GM23248 (cell line): ENCODE results near the gene DLST. TPM values are rescaled to one million over a fixed set of nuclear protein-coding genes. Genes with fewer than 3 reads are reported as not detected.

ENCODE experiments used
- DNase-seq: peaks from one replicate; pipeline ENCODE4 v3.0.0-alpha.2; 2015
- H2AFZ ChIP-seq: fragments of 200-600 bp; sonication (generic); 2 replicates; pipeline ENCODE4 v1.6.1; 2016; ENCODE audit warnings: antibody characterized with exemption
- H3F3A ChIP-seq: fragments of 200-600 bp; sonication (generic); 2 replicates; pipeline ENCODE4 v1.6.1; 2016; ENCODE audit warnings: mild to moderate bottlenecking, antibody characterized with exemption, mixed run types; ENCODE audit not compliant: insufficient read depth
- H3K27ac ChIP-seq: fragments of 200-600 bp; sonication (generic); 2 replicates; pipeline ENCODE4 v1.5.1; 2016; ENCODE audit warnings: mild to moderate bottlenecking
- H3K27me3 ChIP-seq: fragments of 200-600 bp; sonication (generic); replicated peaks from 2 replicates; pipeline ENCODE4 v1.6.1; 2016; ENCODE audit warnings: mild to moderate bottlenecking; ENCODE audit not compliant: insufficient read depth
- H3K36me3 ChIP-seq: fragments of 200-600 bp; sonication (generic); 2 replicates; pipeline ENCODE4 v1.6.1; 2016; ENCODE audit warnings: low read depth, mild to moderate bottlenecking
- H3K4me1 ChIP-seq: fragments of 200-600 bp; sonication (generic); 2 replicates; pipeline ENCODE4 v1.6.1; 2016; ENCODE audit warnings: mild to moderate bottlenecking; ENCODE audit not compliant: insufficient read depth
- H3K4me2 ChIP-seq: fragments of 200-600 bp; sonication (generic); one replicate; pipeline ENCODE4 v1.6.1; 2016; ENCODE audit warnings: mild to moderate bottlenecking; ENCODE audit not compliant: unreplicated experiment
- H3K4me3 ChIP-seq: fragments of 200-600 bp; sonication (generic); 2 replicates; pipeline ENCODE4 v1.5.1; 2016; ENCODE audit warnings: mild to moderate bottlenecking
- H3K79me2 ChIP-seq: fragments of 200-600 bp; sonication (generic); 2 replicates; pipeline ENCODE4 v1.6.1; 2016; ENCODE audit warnings: mild to moderate bottlenecking; ENCODE audit not compliant: insufficient read depth
- H3K9ac ChIP-seq: fragments of 200-600 bp; sonication (generic); 2 replicates; pipeline ENCODE4 v1.6.1; 2016; ENCODE audit warnings: mild to moderate bottlenecking
- H3K9me2 ChIP-seq: fragments of 200-600 bp; sonication (generic); 2 replicates; pipeline ENCODE4 v1.6.1; 2016; ENCODE audit warnings: mixed run types, mild to moderate bottlenecking, moderate library complexity; ENCODE audit not compliant: insufficient read depth
- H3K9me3 ChIP-seq: fragments of 200-600 bp; sonication (generic); one replicate; pipeline ENCODE4 v1.6.1; 2017; ENCODE audit warnings: low read depth
- H4K20me1 ChIP-seq: fragments of 200-600 bp; sonication (generic); 2 replicates; pipeline ENCODE4 v1.6.0; 2016; ENCODE audit not compliant: insufficient read depth
- EZH2 ChIP-seq: fragments of 200-600 bp; sonication (generic); IDR thresholded peaks from 2 replicates; pipeline ENCODE4 v1.6.1; 2018; ENCODE audit warnings: antibody characterized with exemption, mild to moderate bottlenecking; ENCODE audit not compliant: insufficient read depth, poor library complexity, severe bottlenecking
- EZH2phosphoT487 ChIP-seq: fragments of 200-600 bp; sonication (generic); IDR thresholded peaks from 2 replicates; pipeline ENCODE4 v1.6.1; 2018; ENCODE audit warnings: antibody characterized with exemption, moderate library complexity, mild to moderate bottlenecking, low read depth; ENCODE audit not compliant: insufficient read depth
- WGBS, 2 experiments: methylation state at CpG; one replicate each; pipeline ENCODE4 v1.1.6; 2015 to 2017; ENCODE audit warnings: low lambda C conversion rate in 2 of 2, low coverage in 1 of 2; ENCODE audit errors: missing lambda C conversion rate in 2 of 2; 5-methylcytosine and 5-hydroxymethylcytosine counted together
- in situ Hi-C: fragments of 300-500 bp; cut with MboI; formaldehyde crosslinking; loops from 2 replicates; pipeline ENCODE4 v1.15.0; 2020
- polyA plus RNA-seq: library from polyadenylated mRNA; unstranded; fragments of >200 nt; fragmentation: Nextera tagmentation; extraction: Ambion mirVana; gene quantifications from 2 replicates; pipeline ENCODE4 v1.2.1, GENCODE V29; 2016
- total RNA-seq: library from RNA; depleted of rRNA; stranded (reverse); fragments of >200 nt; shearing (Covaris generic); gene quantifications from 2 replicates; pipeline ENCODE4 v1.2.3, GENCODE V29; 2014

DLST gene
- total and polyA plus RNA-seq, 2 experiments from 2014 or later = 11.8 to 60.8 TPM

DNA sequence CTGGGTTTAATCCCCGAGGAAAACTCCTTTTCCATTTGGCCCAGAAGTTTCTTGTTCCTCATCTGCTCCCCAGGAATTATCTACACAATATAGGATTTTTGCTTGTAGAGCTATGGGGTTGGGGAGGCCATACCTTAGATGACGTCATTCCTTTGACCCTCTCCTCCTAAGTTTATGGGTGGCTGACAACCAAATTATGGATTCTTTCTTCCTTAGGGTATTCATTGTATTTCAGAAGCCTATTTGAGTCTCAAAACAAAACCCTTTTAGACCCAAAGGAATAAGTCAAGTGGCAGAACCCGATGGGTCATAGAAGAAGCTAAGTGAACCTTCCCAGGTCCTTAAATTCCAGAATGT lies 20.0 kb upstream of the DLST start:
- WGBS, 2 experiments = 69 to 71% methylated on average over 3 of the region's 3 CpGs

DNA sequence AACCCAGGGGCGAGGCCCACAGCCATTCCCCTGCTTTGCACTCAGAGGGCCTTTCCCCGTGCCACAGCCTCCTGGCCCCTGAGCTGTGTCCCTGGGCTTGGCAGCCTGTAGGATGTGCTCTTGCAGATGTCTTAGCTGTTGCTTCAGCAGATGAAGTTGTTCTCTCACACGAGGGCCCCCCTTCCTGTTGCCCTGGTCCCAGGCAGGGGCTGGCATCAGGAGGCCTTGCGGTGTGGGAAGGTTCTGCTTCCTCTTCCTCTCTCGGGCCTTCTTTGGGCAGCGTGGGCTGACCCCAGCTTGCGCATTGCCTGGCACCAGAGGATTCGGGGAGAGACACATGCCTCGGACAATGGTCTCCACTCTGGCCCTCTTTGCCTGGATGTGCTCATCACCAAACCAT lies 18.4 kb upstream of the DLST start:
- H3K9ac ChIP-seq = no peak overlapping the region
- no peaks in the 10 kb centered on the region for H3K9me2 ChIP-seq
- H3K9me3 ChIP-seq = no peaks in the 10 kb centered on the region
- peaks cover 11% of the 10 kb centered on the region for H3K4me1 ChIP-seq
- in situ Hi-C loops = no loop called here
- H3K36me3 ChIP-seq = no peaks in the 10 kb centered on the region
- no peak overlapping the region for H3K27ac ChIP-seq
- H3K4me3 ChIP-seq = no peak overlapping the region
- TF ChIP-seq EZH2phosphoT487 = no peak
- TF ChIP-seq EZH2 = no peak
- no peaks in the 10 kb centered on the region for H4K20me1 ChIP-seq
- H3K79me2 ChIP-seq = no peaks in the 10 kb centered on the region
- DNase-seq = no peak
- H3K4me2 ChIP-seq = no peak overlapping the region
- peaks cover 13% of the 10 kb centered on the region; the same call in 1 of the 2 replicates for H3F3A ChIP-seq
- no peaks in the 10 kb centered on the region for H3K27me3 ChIP-seq
- no peak overlapping the region for H2AFZ ChIP-seq
- WGBS, 2 experiments = 77 to 91% methylated on average over 8 to 9 of the region's 9 CpGs

More for the DNA sequence above, 20.0 kb upstream of the DLST start:
- H2AFZ ChIP-seq = no peak overlapping the region
- no peak overlapping the region for H3K9ac ChIP-seq
- no peaks in the 10 kb centered on the region for H3K79me2 ChIP-seq
- no peak for DNase-seq
- no peaks in the 10 kb centered on the region for H3K36me3 ChIP-seq
- TF ChIP-seq EZH2phosphoT487 (no peak), EZH2 (no peak)
- in situ Hi-C loops = no loop called here
- no peaks in the 10 kb centered on the region for H4K20me1 ChIP-seq
- H3K9me2 ChIP-seq = no peaks in the 10 kb centered on the region
- peaks cover 12% of the 10 kb centered on the region for H3K4me1 ChIP-seq
- H3K9me3 ChIP-seq = no peaks in the 10 kb centered on the region
- no peak overlapping the region for H3K27ac ChIP-seq
- H3F3A ChIP-seq = peaks cover 16% of the 10 kb centered on the region; the same call in 1 of the 2 replicates
- no peak overlapping the region for H3K4me2 ChIP-seq
- no peaks in the 10 kb centered on the region for H3K27me3 ChIP-seq
- no peak overlapping the region for H3K4me3 ChIP-seq

DNA sequence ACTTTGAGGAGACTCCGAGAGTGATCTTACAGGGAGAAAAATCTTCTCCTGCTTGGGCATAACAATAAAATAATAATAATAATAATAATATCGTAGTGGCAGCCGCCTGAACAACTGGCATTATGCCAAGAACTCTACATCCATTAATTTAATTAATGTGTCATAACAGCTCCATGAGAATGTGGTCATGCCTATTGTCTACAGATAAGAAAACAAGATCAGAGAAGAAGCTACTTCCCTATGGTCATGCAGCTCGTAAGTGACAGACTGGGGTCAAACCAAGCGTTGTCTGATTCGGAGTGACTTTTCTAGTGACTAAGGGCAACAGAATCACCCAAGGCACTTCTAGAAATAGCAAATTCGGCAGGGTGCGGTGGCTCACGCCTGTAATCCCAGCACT lies 17.5 kb upstream of the DLST start:
- H3K9me2 ChIP-seq = no peaks in the 10 kb centered on the region
- H3K79me2 ChIP-seq = no peaks in the 10 kb centered on the region
- H3K4me1 ChIP-seq = 0 out of 2 replicates have a peak, but pooled peaks cover 8% of the 10 kb centered on the region
- peaks cover 6% of the 10 kb centered on the region; the same call in 1 of the 2 replicates for H3F3A ChIP-seq
- no peaks in the 10 kb centered on the region for H4K20me1 ChIP-seq
- H3K4me2 ChIP-seq = no peak overlapping the region
- in situ Hi-C loops = no loop called here
- no peak overlapping the region for H2AFZ ChIP-seq
- no peaks in the 10 kb centered on the region for H3K27me3 ChIP-seq
- H3K9me3 ChIP-seq = no peaks in the 10 kb centered on the region
- no peak for DNase-seq
- no peak for TF ChIP-seq EZH2
- WGBS, 2 experiments = 82 to 86% methylated on average over 9 of the region's 9 CpGs
- no peaks in the 10 kb centered on the region for H3K36me3 ChIP-seq
- H3K4me3 ChIP-seq = no peak overlapping the region
- H3K9ac ChIP-seq = no peak overlapping the region
- H3K27ac ChIP-seq = no peak overlapping the region

DNA sequence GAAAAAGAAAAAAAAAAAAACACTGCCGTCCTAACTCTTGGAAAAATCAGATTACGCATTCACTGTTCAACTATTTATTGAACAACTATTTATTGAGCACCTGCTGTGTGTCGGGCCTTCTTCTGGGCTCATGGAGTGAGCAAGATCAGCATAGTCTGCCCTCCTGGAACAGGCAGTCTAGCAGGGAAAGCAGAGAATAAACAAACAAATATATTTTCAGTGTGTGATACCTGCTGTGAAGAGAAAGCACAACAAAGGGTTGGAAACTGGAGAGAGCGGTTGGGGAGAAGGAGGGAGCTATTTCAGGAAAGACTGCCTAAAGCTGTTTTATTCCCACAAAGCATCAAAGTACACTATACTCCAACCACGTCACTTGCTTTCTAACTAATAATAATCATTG lies 16.6 kb upstream of the DLST start:
- H3K9me2 ChIP-seq = no peaks in the 10 kb centered on the region
- no peak overlapping the region for H3K4me3 ChIP-seq
- TF ChIP-seq EZH2 = no peak
- no peak for TF ChIP-seq EZH2phosphoT487
- H3K4me2 ChIP-seq = no peak overlapping the region
- peaks cover 4% of the 10 kb centered on the region; the same call in 1 of the 2 replicates for H3F3A ChIP-seq
- no peaks in the 10 kb centered on the region for H3K27me3 ChIP-seq
- H2AFZ ChIP-seq = no peak overlapping the region
- WGBS, 2 experiments = 86 to 88% methylated on average over 5 of the region's 5 CpGs
- no peaks in the 10 kb centered on the region for H3K36me3 ChIP-seq
- no peak overlapping the region for H3K9ac ChIP-seq
- no peak for DNase-seq
- no peaks in the 10 kb centered on the region for H3K79me2 ChIP-seq
- H3K4me1 ChIP-seq = 0 out of 2 replicates have a peak, but pooled peaks cover 8% of the 10 kb centered on the region
- H3K27ac ChIP-seq = no peak overlapping the region
- in situ Hi-C loops = no loop called here
- H3K9me3 ChIP-seq = no peaks in the 10 kb centered on the region
- no peaks in the 10 kb centered on the region for H4K20me1 ChIP-seq
